GM23338 (cell line): Measurements from ENCODE around the gene DYTN. TPM values are rescaled to one million over a fixed set of nuclear protein-coding genes. Genes with fewer than 3 reads are reported as not detected.

Source experiments
- ATAC-seq: fragments of 200-7000 bp; cut with Tn5 transposase; 3 replicates; pipeline ENCODE4 v1.9.1; 2020
- DNase-seq: peaks from one replicate; pipeline ENCODE4 v3.0.0-alpha.2; 2015; ENCODE audit warnings: low spot score
- H2AFZ ChIP-seq: fragments of 200-600 bp; sonication (generic); 2 replicates; pipeline ENCODE4 v1.8.0; 2016; ENCODE audit warnings: antibody characterized with exemption, mild to moderate bottlenecking, moderate library complexity
- H3F3A ChIP-seq: fragments of 200-600 bp; sonication (generic); replicated peaks from 2 replicates; pipeline ENCODE4 v1.8.0; 2017; ENCODE audit warnings: antibody characterized with exemption, mixed run types, low read depth
- H3K27ac ChIP-seq: fragments of 200-600 bp; sonication (generic); 2 replicates; pipeline ENCODE4 v1.6.1; 2016; ENCODE audit warnings: low read depth
- H3K27me3 ChIP-seq: fragments of 200-600 bp; sonication (generic); 2 replicates; pipeline ENCODE4 v1.8.0; 2016; ENCODE audit warnings: mild to moderate bottlenecking, mixed run types, moderate library complexity; ENCODE audit not compliant: insufficient read depth
- H3K36me3 ChIP-seq: fragments of 200-600 bp; sonication (generic); 2 replicates; pipeline ENCODE4 v1.8.0; 2016; ENCODE audit warnings: mild to moderate bottlenecking; ENCODE audit not compliant: insufficient read depth
- H3K4me1 ChIP-seq: fragments of 200-600 bp; sonication (generic); 2 replicates; pipeline ENCODE4 v1.8.0; 2016; ENCODE audit warnings: mild to moderate bottlenecking, moderate library complexity; ENCODE audit not compliant: insufficient read depth
- H3K4me2 ChIP-seq: fragments of 200-600 bp; sonication (generic); 2 replicates; pipeline ENCODE4 v1.7.1; 2017; ENCODE audit warnings: mixed run types
- H3K4me3 ChIP-seq: fragments of 200-600 bp; sonication (generic); 2 replicates; pipeline ENCODE4 v1.6.1; 2016; ENCODE audit warnings: mixed run types
- H3K79me2 ChIP-seq: fragments of 200-600 bp; sonication (generic); replicated peaks from 2 replicates; pipeline ENCODE4 v1.8.0; 2017; ENCODE audit warnings: mild to moderate bottlenecking; ENCODE audit not compliant: insufficient read depth
- H3K9me2 ChIP-seq: fragments of 200-600 bp; sonication (generic); 2 replicates; pipeline ENCODE4 v1.8.0; 2017; ENCODE audit not compliant: insufficient read depth
- H4K20me1 ChIP-seq: fragments of 200-600 bp; sonication (generic); replicated peaks from 2 replicates; pipeline ENCODE4 v1.8.0; 2017; ENCODE audit warnings: mild to moderate bottlenecking; ENCODE audit not compliant: insufficient read depth
- H3K27ac Mint-ChIP-seq: 2 replicates; pipeline ENCODE4 v1.8.0; 2020; ENCODE audit warnings: inconsistent platforms, mild to moderate bottlenecking, moderate library complexity, mixed read lengths
- H3K27me3 Mint-ChIP-seq: 3 replicates; pipeline ENCODE4 v1.8.0; 2022; ENCODE audit warnings: low read depth, mild to moderate bottlenecking, moderate library complexity, mixed read lengths, inconsistent platforms; ENCODE audit not compliant: insufficient read depth, poor library complexity
- H3K36me3 Mint-ChIP-seq: 3 replicates; pipeline ENCODE4 v1.8.0; 2021; ENCODE audit warnings: low read depth, mild to moderate bottlenecking, inconsistent platforms, moderate library complexity, mixed read lengths
- H3K4me1 Mint-ChIP-seq: 3 replicates; pipeline ENCODE4 v1.8.0; 2020; ENCODE audit warnings: mild to moderate bottlenecking, inconsistent platforms, mixed read lengths
- H3K4me3 Mint-ChIP-seq: 3 replicates; pipeline ENCODE4 v1.8.0; 2021; ENCODE audit warnings: moderate library complexity, mild to moderate bottlenecking, inconsistent platforms, mixed read lengths
- H3K9me3 Mint-ChIP-seq: 3 replicates; pipeline ENCODE4 v1.8.0; 2020; ENCODE audit warnings: moderate library complexity, mild to moderate bottlenecking, inconsistent platforms, mixed read lengths
- CREB1 ChIP-seq: fragments of 250-450 bp; sonication (Bioruptor Pico); IDR thresholded peaks from 2 replicates; pipeline ENCODE4 v1.5.0; 2020; ENCODE audit warnings: low read depth, mild to moderate bottlenecking, moderate library complexity
- CTCF ChIP-seq, 2 experiments: fragments of 200-600 bp in 1 of 2; sonication (generic) in 1 of 2; conservative IDR thresholded peaks; 2 replicates each; pipeline versions ENCODE4 v1.5.1 to v1.6.1; 2016 to 2017; ENCODE audit warnings: antibody characterized with exemption in 2 of 2, low read depth in 2 of 2, mild to moderate bottlenecking in 2 of 2, moderate library complexity in 1 of 2
- ETS1 ChIP-seq: IDR thresholded peaks from 2 replicates; pipeline ENCODE4 v1.6.1; 2016; ENCODE audit warnings: antibody characterized with exemption
- EZH2 ChIP-seq: fragments of 200-600 bp; sonication (generic); IDR thresholded peaks from one replicate; pipeline ENCODE4 v1.8.0; 2017; ENCODE audit warnings: antibody characterized with exemption, mild to moderate bottlenecking, low read depth; ENCODE audit not compliant: unreplicated experiment
- EZH2phosphoT487 ChIP-seq: fragments of 200-600 bp; sonication (generic); IDR thresholded peaks from one replicate; pipeline ENCODE4 v1.8.1; 2018; ENCODE audit warnings: antibody characterized with exemption; ENCODE audit not compliant: unreplicated experiment
- JUNB ChIP-seq: IDR thresholded peaks from one replicate; pipeline ENCODE4 v1.6.1; 2016; ENCODE audit warnings: antibody characterized with exemption; ENCODE audit not compliant: unreplicated experiment
- NANOG ChIP-seq: IDR thresholded peaks from 2 replicates; pipeline ENCODE4 v1.6.1; 2016; ENCODE audit warnings: antibody characterized with exemption, borderline replicate concordance
- POLR2AphosphoS5 ChIP-seq: IDR thresholded peaks from 2 replicates; pipeline ENCODE4 v1.6.1; 2016; ENCODE audit warnings: antibody characterized with exemption, low read depth
- STAT1 ChIP-seq: IDR thresholded peaks from one replicate; pipeline ENCODE4 v1.6.1; 2016; ENCODE audit warnings: antibody characterized with exemption; ENCODE audit not compliant: unreplicated experiment
- ZNF331 ChIP-seq: fragments of 250-450 bp; sonication (Bioruptor Pico); IDR thresholded peaks from 2 replicates; pipeline ENCODE4 v1.5.0; 2020; ENCODE audit warnings: low read depth, mild to moderate bottlenecking, moderate library complexity
- polyA plus RNA-seq: library from polyadenylated mRNA; unstranded; fragments of >200 nt; fragmentation: Nextera tagmentation; extraction: Ambion mirVana; gene quantifications from 2 replicates; pipeline ENCODE4 v1.2.1, GENCODE V29; 2016
- total RNA-seq: library from RNA; depleted of rRNA; stranded (reverse); fragments of >200 nt; shearing (Covaris generic); gene quantifications from 2 replicates; pipeline ENCODE4 v1.2.3, GENCODE V29; 2014
- TF ChIP-seq, protein P1 (sequence below): IDR thresholded peaks from one replicate; pipeline ENCODE4 v1.6.1; 2018; ENCODE audit warnings: antibody characterized with exemption; ENCODE audit not compliant: unreplicated experiment

Gene DYTN
- total and polyA plus RNA-seq, 2 experiments from 2014 or later, result not detected

DNA sequence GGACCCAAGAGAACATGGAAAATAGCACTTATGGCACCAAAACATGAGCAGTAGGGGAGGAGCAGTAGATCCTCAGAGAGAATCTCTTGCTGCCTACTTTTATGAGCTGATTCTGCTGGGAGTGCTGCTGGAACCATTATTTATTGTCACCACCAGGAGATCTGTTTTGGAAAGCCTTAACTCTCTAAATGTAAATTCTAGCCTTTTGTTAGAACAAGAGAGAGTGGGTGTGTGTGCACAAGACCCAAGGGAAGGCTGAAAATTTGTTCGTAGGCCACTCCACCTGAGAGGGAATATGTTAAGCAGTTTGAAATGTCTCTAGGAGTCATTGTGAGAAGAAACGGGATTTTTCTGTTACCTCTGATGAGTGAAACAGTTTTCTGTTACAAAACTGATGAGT is 92.1 kb downstream of the DYTN start:
- no peak overlapping the region for H3K27ac ChIP-seq
- H2AFZ ChIP-seq, result no peak overlapping the region
- no peaks in the 10 kb centered on the region for H3F3A ChIP-seq
- H3K36me3 ChIP-seq, result no peaks in the 10 kb centered on the region
- H3K4me2 ChIP-seq, result no peak overlapping the region
- no peaks in the 10 kb centered on the region; the same call in 1 of the 2 replicates for H3K9me2 ChIP-seq
- Mint-ChIP-seq H3K4me3 (no peak overlapping the region), H3K36me3 (no peaks in the 10 kb centered on the region), H3K27me3 (peaks cover 2% of the 10 kb centered on the region), H3K27ac (no peak overlapping the region), H3K4me1 (peaks cover 14% of the 10 kb centered on the region; the same call in 2 of the 3 replicates), H3K9me3 (no peaks in the 10 kb centered on the region)
- no peaks in the 10 kb centered on the region for H3K79me2 ChIP-seq
- H3K4me3 ChIP-seq, result no peak overlapping the region
- no peaks in the 10 kb centered on the region for H4K20me1 ChIP-seq
- DNase-seq (peak; percentile 21), ATAC-seq (peak; percentile 51; the same call in 2 of the 3 replicates)
- H3K4me1 ChIP-seq, result peaks cover 5% of the 10 kb centered on the region; the same call in 1 of the 2 replicates
- H3K27me3 ChIP-seq, result no peaks in the 10 kb centered on the region
- TF ChIP-seq, protein P1, sequence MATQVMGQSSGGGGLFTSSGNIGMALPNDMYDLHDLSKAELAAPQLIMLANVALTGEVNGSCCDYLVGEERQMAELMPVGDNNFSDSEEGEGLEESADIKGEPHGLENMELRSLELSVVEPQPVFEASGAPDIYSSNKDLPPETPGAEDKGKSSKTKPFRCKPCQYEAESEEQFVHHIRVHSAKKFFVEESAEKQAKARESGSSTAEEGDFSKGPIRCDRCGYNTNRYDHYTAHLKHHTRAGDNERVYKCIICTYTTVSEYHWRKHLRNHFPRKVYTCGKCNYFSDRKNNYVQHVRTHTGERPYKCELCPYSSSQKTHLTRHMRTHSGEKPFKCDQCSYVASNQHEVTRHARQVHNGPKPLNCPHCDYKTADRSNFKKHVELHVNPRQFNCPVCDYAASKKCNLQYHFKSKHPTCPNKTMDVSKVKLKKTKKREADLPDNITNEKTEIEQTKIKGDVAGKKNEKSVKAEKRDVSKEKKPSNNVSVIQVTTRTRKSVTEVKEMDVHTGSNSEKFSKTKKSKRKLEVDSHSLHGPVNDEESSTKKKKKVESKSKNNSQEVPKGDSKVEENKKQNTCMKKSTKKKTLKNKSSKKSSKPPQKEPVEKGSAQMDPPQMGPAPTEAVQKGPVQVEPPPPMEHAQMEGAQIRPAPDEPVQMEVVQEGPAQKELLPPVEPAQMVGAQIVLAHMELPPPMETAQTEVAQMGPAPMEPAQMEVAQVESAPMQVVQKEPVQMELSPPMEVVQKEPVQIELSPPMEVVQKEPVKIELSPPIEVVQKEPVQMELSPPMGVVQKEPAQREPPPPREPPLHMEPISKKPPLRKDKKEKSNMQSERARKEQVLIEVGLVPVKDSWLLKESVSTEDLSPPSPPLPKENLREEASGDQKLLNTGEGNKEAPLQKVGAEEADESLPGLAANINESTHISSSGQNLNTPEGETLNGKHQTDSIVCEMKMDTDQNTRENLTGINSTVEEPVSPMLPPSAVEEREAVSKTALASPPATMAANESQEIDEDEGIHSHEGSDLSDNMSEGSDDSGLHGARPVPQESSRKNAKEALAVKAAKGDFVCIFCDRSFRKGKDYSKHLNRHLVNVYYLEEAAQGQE, result no peak
- peak in 1 of 2 experiments; percentile 19; a peak in 1 of 4 replicates for TF ChIP-seq CTCF (conservative IDR thresholded peaks at IDR 0.05; ENCODE audit: low read depth in 2 of 2)

GRCh38 chr2:206619011-206619410 is 99.2 kb downstream of the DYTN start:
- peaks cover 4% of the 10 kb centered on the region for H3K27me3 Mint-ChIP-seq
- DNase-seq (no peak), ATAC-seq (no peak)
- no peaks in the 10 kb centered on the region for H3K79me2 ChIP-seq
- no peak overlapping the region for H3K4me3 Mint-ChIP-seq
- no peaks in the 10 kb centered on the region for H3K36me3 Mint-ChIP-seq
- H3K4me2 ChIP-seq, result no peak overlapping the region
- no peak overlapping the region for H3K4me3 ChIP-seq
- H2AFZ ChIP-seq, result no peak overlapping the region
- H3K9me3 Mint-ChIP-seq, result no peaks in the 10 kb centered on the region
- no peaks in the 10 kb centered on the region for H3F3A ChIP-seq
- no peaks in the 10 kb centered on the region for H3K9me2 ChIP-seq
- no peaks in the 10 kb centered on the region for H3K4me1 ChIP-seq
- no peaks in the 10 kb centered on the region for H4K20me1 ChIP-seq
- no peak overlapping the region for H3K27ac Mint-ChIP-seq
- no peaks in the 10 kb centered on the region for H3K4me1 Mint-ChIP-seq
- H3K27me3 ChIP-seq, result no peaks in the 10 kb centered on the region
- H3K36me3 ChIP-seq, result no peaks in the 10 kb centered on the region
- no peak overlapping the region for H3K27ac ChIP-seq
- TF ChIP-seq ZNF331 (CRISPR knock-in tag), result no peak
- no peak for TF ChIP-seq CREB1 (CRISPR knock-in tag)
- no peak for TF ChIP-seq NANOG
- TF ChIP-seq CTCF (conservative IDR thresholded peaks at IDR 0.05; ENCODE audit: low read depth in 2 of 2), result no peak
- no peak for TF ChIP-seq EZH2phosphoT487
- TF ChIP-seq, protein P1, result no peak
- no peak for TF ChIP-seq EZH2
- no peak for TF ChIP-seq JUNB
- TF ChIP-seq POLR2AphosphoS5, result no peak
- no peak for TF ChIP-seq ETS1
- no peak for TF ChIP-seq STAT1
